SK-N-SH (cell line): ENCODE results near the gene CLK2. TPM values are rescaled to one million over a fixed set of nuclear protein-coding genes. Genes with fewer than 3 reads are reported as not detected.

Experiments used
- CTCF ChIA-PET: fragments of 300-600, 350-600 bp; formaldehyde crosslinking; extraction: SDS; loops from one replicate; lab custom pipeline; 2021; lab: Yijun Ruan, JAX
- POLR2A ChIA-PET: fragments of 350-600 bp; sonication (Branson Sonifier 250); formaldehyde crosslinking; extraction: SDS; loops from one replicate; lab custom pipeline; 2020; ENCODE audit warnings: antibody characterized with exemption, inconsistent platforms; lab: Yijun Ruan, JAX
- DNase-seq: peaks from one replicate; pipeline ENCODE4 v3.0.0; 2012
- H2AFZ ChIP-seq: fragments of 200-600 bp; sonication (generic); 2 replicates; pipeline ENCODE4 v1.8.1; 2016; ENCODE audit warnings: antibody characterized with exemption, mild to moderate bottlenecking, low read depth
- H3F3A ChIP-seq: fragments of 200-600 bp; sonication (generic); replicated peaks from 2 replicates; pipeline ENCODE3; 2016; ENCODE audit warnings: antibody characterized with exemption, mild to moderate bottlenecking; ENCODE audit not compliant: insufficient read depth
- H3K27ac ChIP-seq, 2 experiments: fragments of 200-500 bp in 1 of 2; fragments of 200-600 bp in 1 of 2; sonication (Bioruptor generic) in 1 of 2; sonication (generic), shearing (Covaris generic) in 1 of 2; 2 replicates each; pipeline versions ENCODE4 v1.5.1 to v1.6.1; 2014 to 2016; ENCODE audit warnings: low read depth in 2 of 2, inconsistent platforms in 1 of 2, low read length in 1 of 2, mild to moderate bottlenecking in 1 of 2, mixed read lengths in 1 of 2
- H3K27me3 ChIP-seq: fragments of 200-600 bp; sonication (generic), shearing (Covaris generic); 2 replicates; pipeline ENCODE4 v1.6.1; 2016; ENCODE audit warnings: mixed run types; ENCODE audit not compliant: insufficient read depth
- H3K36me3 ChIP-seq, 2 experiments: fragments of 200-500 bp in 1 of 2; fragments of 200-600 bp in 1 of 2; sonication (Bioruptor generic) in 1 of 2; sonication (generic) in 1 of 2; replicated peaks in 1 of 2; 2 replicates each; pipeline versions ENCODE3 to v1.5.1; 2014 to 2016; ENCODE audit warnings: low read length in 1 of 2, mild to moderate bottlenecking in 1 of 2; ENCODE audit not compliant: insufficient read depth in 2 of 2, control insufficient read depth in 1 of 2
- H3K4me1 ChIP-seq, 2 experiments: fragments of 200-500 bp in 1 of 2; fragments of 200-600 bp in 1 of 2; sonication (Bioruptor generic) in 1 of 2; sonication (generic), shearing (Covaris generic) in 1 of 2; 2 replicates each; pipeline versions ENCODE4 v1.5.1 to v1.6.1; 2014 to 2016; ENCODE audit warnings: low read depth in 1 of 2, low read length in 1 of 2, mixed run types in 1 of 2; ENCODE audit not compliant: insufficient read depth in 2 of 2, control insufficient read depth in 1 of 2
- H3K4me2 ChIP-seq: fragments of 200-600 bp; sonication (generic), shearing (Covaris generic); 2 replicates; pipeline ENCODE4 v1.6.1; 2017; ENCODE audit warnings: mixed run types
- H3K4me3 ChIP-seq, 2 experiments: fragments of 200-500 bp in 1 of 2; fragments of 200-600 bp in 1 of 2; sonication (Bioruptor generic) in 1 of 2; sonication (generic), shearing (Covaris generic) in 1 of 2; 2 replicates each; pipeline versions ENCODE4 v1.5.1 to v1.8.1; 2014 to 2016; ENCODE audit warnings: low read depth in 2 of 2, inconsistent platforms in 1 of 2, low read length in 1 of 2, mild to moderate bottlenecking in 1 of 2, mixed read lengths in 1 of 2, moderate library complexity in 1 of 2
- H3K79me2 ChIP-seq: fragments of 200-600 bp; sonication (generic); 2 replicates; pipeline ENCODE4 v1.8.1; 2017; ENCODE audit warnings: mild to moderate bottlenecking; ENCODE audit not compliant: insufficient read depth
- H3K9ac ChIP-seq: fragments of 200-600 bp; sonication (generic); 2 replicates; pipeline ENCODE4 v1.6.1; 2017; ENCODE audit warnings: mixed run types
- H3K9me2 ChIP-seq: fragments of 200-600 bp; sonication (generic); 2 replicates; pipeline ENCODE4 v1.6.1; 2017; ENCODE audit warnings: mixed run types
- H3K9me3 ChIP-seq: fragments of 200-600 bp; sonication (generic); 2 replicates; pipeline ENCODE4 v1.6.1; 2017; ENCODE audit warnings: mixed run types, mild to moderate bottlenecking, moderate library complexity
- H4K20me1 ChIP-seq: fragments of 200-600 bp; sonication (generic); 2 replicates; pipeline ENCODE4 v1.6.1; 2017; ENCODE audit warnings: mild to moderate bottlenecking, mixed run types; ENCODE audit not compliant: insufficient read depth
- CHD2 ChIP-seq: fragments of 150-350 bp; IDR thresholded peaks from 2 replicates; pipeline ENCODE4 v1.6.1; 2018; ENCODE audit warnings: low read length; ENCODE audit not compliant: partially characterized antibody
- ELF1 ChIP-seq: IDR thresholded peaks from 2 replicates; pipeline ENCODE4 v1.4.0; 2012
- EP300 ChIP-seq, 2 experiments: IDR thresholded peaks; 2 replicates each; pipeline versions ENCODE4 v1.4.0 to v1.6.1; 2012; ENCODE audit warnings: borderline replicate concordance in 1 of 2, low read depth in 1 of 2, low read length in 1 of 2
- EZH2phosphoT487 ChIP-seq: fragments of 200-600 bp; sonication (generic); IDR thresholded peaks from 2 replicates; pipeline ENCODE4 v1.6.1; 2017; ENCODE audit warnings: low read depth, mixed run types, mild to moderate bottlenecking, antibody characterized with exemption, moderate library complexity, borderline replicate concordance
- FOXJ3 ChIP-seq: sonication (generic); formaldehyde crosslinking; IDR thresholded peaks from 2 replicates; pipeline ENCODE4 v1.5.1; 2020; ENCODE audit warnings: mild to moderate bottlenecking, missing genetic modification reagents
- FOXM1 ChIP-seq: IDR thresholded peaks from 2 replicates; pipeline ENCODE4 v1.4.0; 2012; ENCODE audit warnings: low read depth, mild to moderate bottlenecking
- GABPA ChIP-seq: IDR thresholded peaks from 2 replicates; pipeline ENCODE4 v1.4.0; 2012; ENCODE audit warnings: low read depth, mild to moderate bottlenecking
- GATA2 ChIP-seq: sonication (generic); formaldehyde crosslinking; IDR thresholded peaks from 2 replicates; pipeline ENCODE4 v1.5.0; 2020; ENCODE audit warnings: mild to moderate bottlenecking, missing genetic modification reagents
- JUND ChIP-seq: IDR thresholded peaks from 2 replicates; pipeline ENCODE4 v1.4.0; 2012
- MEF2A ChIP-seq: IDR thresholded peaks from 2 replicates; pipeline ENCODE4 v1.4.0; 2012; ENCODE audit warnings: low read depth, borderline replicate concordance
- MXI1 ChIP-seq: IDR thresholded peaks from 2 replicates; pipeline ENCODE4 v1.6.1; 2012; ENCODE audit warnings: mild to moderate bottlenecking, low read depth, low read length, improper control_type of control experiment
- NFIC ChIP-seq: IDR thresholded peaks from 2 replicates; pipeline ENCODE4 v1.4.0; 2012; ENCODE audit warnings: borderline replicate concordance
- NRF1 ChIP-seq: IDR thresholded peaks from 2 replicates; pipeline ENCODE4 v1.6.1; 2012; ENCODE audit warnings: low read depth, mild to moderate bottlenecking, low read length
- POLR2AphosphoS5 ChIP-seq: IDR thresholded peaks from 2 replicates; pipeline ENCODE4 v1.6.1; 2012; ENCODE audit warnings: low read depth, low read length
- RAD21 ChIP-seq: IDR thresholded peaks from 2 replicates; pipeline ENCODE4 v1.6.1; 2012; ENCODE audit warnings: mild to moderate bottlenecking, low read length
- RCOR1 ChIP-seq: fragments of 150-350 bp; IDR thresholded peaks from 2 replicates; pipeline ENCODE4 v1.6.1; 2017; ENCODE audit warnings: antibody characterized with exemption, low read length
- RXRA ChIP-seq: IDR thresholded peaks from 2 replicates; pipeline ENCODE4 v1.4.0; 2012; ENCODE audit warnings: low read depth, mild to moderate bottlenecking, borderline replicate concordance
- SMC3 ChIP-seq: IDR thresholded peaks from 2 replicates; pipeline ENCODE4 v1.6.1; 2012; ENCODE audit warnings: low read depth, low read length, improper control_type of control experiment
- TAF1 ChIP-seq: IDR thresholded peaks from 2 replicates; pipeline ENCODE4 v1.6.1; 2012; ENCODE audit warnings: low read depth, mild to moderate bottlenecking, low read length, moderate library complexity, borderline replicate concordance
- TCF12 ChIP-seq: IDR thresholded peaks from 2 replicates; pipeline ENCODE4 v1.4.0; 2012
- YY1 ChIP-seq: IDR thresholded peaks from 2 replicates; pipeline ENCODE4 v1.4.0; 2012; ENCODE audit warnings: low read depth, mild to moderate bottlenecking
- WGBS: methylation state at CpG from one replicate; pipeline ENCODE4 v1.1.6; 2017; ENCODE audit warnings: low lambda C conversion rate; 5-methylcytosine and 5-hydroxymethylcytosine counted together
- polyA plus RNA-seq, 3 experiments: library from polyadenylated mRNA; depleted of rRNA; stranded (reverse); fragments of >200 nt; gene quantifications; 2 replicates each; pipeline ENCODE4 v1.2.3, GENCODE V29; 2012
- TF ChIP-seq, protein P1 (sequence below): fragments of 200-600 bp; sonication (generic); IDR thresholded peaks from 2 replicates; pipeline ENCODE4 v1.6.1; 2017; ENCODE audit warnings: antibody characterized with exemption, mild to moderate bottlenecking, moderate library complexity
- TF ChIP-seq, protein P2 (sequence below): IDR thresholded peaks from 2 replicates; pipeline ENCODE4 v1.4.0; 2012; ENCODE audit warnings: low read depth, borderline replicate concordance
- TF ChIP-seq, protein P3 (sequence below): IDR thresholded peaks from 2 replicates; pipeline ENCODE4; 2012
- TF ChIP-seq, protein P4 (sequence below): fragments of 150-350 bp; IDR thresholded peaks from 2 replicates; pipeline ENCODE4 v1.6.1; 2016; ENCODE audit warnings: mild to moderate bottlenecking, low read depth, low read length

The CLK2 gene
- polyA plus RNA-seq, 1 of the 3 experiments (the other 2 are of a cell fraction) = 76.7 TPM

DNA sequence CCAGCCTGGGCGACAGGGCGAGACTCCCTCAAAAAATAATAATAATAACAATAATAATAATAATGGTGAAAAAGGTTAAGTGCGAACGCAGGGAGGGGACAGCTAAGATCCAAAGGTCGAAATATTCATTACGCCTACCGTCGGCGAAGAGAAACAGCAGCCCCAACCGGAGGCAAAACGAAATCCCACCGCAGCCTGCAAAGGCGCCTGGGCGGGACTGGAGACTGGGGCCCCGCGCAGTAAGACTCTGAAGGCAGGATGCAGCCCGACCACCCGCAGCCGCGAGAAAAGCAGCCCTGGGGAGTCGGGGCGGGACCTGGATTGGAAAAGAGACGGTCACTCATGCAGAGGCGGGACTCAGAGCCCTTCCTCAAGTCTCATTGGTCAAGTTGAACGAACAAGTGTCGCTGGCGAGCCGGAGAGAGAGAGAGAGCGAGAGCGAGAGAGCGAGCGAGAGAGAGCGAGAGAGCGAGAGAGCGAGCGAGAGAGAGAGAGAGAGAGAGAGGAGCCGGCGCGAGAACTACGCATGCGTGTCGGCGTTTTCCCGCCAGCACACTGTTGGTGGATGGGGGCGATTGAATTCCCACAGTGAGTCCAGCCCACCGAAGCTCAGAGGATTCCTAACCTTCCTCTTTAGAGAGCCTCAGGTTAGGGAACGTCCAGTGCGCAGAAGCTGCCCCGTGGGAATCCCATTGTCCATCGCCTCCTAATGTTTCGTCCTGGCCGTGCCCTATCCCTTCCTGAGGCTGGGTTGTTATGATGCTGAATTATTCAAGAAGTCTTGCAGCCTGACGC, 28.7 kb downstream of the CLK2 start:
- H3K36me3 ChIP-seq = peaks cover 9 to 17% of the 10 kb centered on the region in 2 experiments
- no peaks in the 10 kb centered on the region for H3K9me2 ChIP-seq
- peak; percentile 91 for DNase-seq
- peaks cover 28% of the 10 kb centered on the region for H3K79me2 ChIP-seq
- H3K9ac ChIP-seq = peak overlapping the region; percentile 80
- H3F3A ChIP-seq = peaks cover 26% of the 10 kb centered on the region
- peaks cover 0 to 24% of the 10 kb centered on the region in 2 experiments; a peak in 3 of 4 replicates for H3K4me1 ChIP-seq
- H3K4me3 ChIP-seq = peak overlapping the region; percentile 49 to 65
- H3K9me3 ChIP-seq = no peaks in the 10 kb centered on the region
- H3K4me2 ChIP-seq = peak overlapping the region; percentile 87
- peak overlapping the region; percentile 84 for H2AFZ ChIP-seq
- H3K27me3 ChIP-seq = no peaks in the 10 kb centered on the region
- WGBS = 1% methylated on average over 51 of the region's 53 CpGs
- H4K20me1 ChIP-seq = no peaks in the 10 kb centered on the region
- peak overlapping the region; percentile 75 to 92 for H3K27ac ChIP-seq
- ChIA-PET CTCF (interaction anchor here (0.7 to 13.3 kb wide), 16 partner anchors 11 to 80 kb away, joined by 3 to 184 read pairs (median 4); partner anchors contain the start of genes ENTREP3, RUSC1 and THBS3), POLR2A (interaction anchor here (0.6 to 2.4 kb wide), 8 partner anchors 17 to 153 kb away, joined by 3 to 6 read pairs (median 3); partner anchors contain the start of genes CLK2 and SCAMP3)
- TF ChIP-seq RCOR1 = peak; percentile 83
- peak; percentile 67 to 77; a peak in 3 of 4 replicates for TF ChIP-seq EP300 (IDR thresholded peaks at IDR 0.05; ENCODE audit: borderline replicate concordance in 1 of 2, low read depth in 1 of 2, low read length in 1 of 2)
- peak; percentile 97 for TF ChIP-seq CHD2
- no peak; the same call in 1 of the 2 replicates for TF ChIP-seq RXRA
- TF ChIP-seq YY1 = peak; percentile 64; the same call in 1 of the 2 replicates
- TF ChIP-seq GATA2 (CRISPR knock-in tag) = no peak
- TF ChIP-seq, protein P1, sequence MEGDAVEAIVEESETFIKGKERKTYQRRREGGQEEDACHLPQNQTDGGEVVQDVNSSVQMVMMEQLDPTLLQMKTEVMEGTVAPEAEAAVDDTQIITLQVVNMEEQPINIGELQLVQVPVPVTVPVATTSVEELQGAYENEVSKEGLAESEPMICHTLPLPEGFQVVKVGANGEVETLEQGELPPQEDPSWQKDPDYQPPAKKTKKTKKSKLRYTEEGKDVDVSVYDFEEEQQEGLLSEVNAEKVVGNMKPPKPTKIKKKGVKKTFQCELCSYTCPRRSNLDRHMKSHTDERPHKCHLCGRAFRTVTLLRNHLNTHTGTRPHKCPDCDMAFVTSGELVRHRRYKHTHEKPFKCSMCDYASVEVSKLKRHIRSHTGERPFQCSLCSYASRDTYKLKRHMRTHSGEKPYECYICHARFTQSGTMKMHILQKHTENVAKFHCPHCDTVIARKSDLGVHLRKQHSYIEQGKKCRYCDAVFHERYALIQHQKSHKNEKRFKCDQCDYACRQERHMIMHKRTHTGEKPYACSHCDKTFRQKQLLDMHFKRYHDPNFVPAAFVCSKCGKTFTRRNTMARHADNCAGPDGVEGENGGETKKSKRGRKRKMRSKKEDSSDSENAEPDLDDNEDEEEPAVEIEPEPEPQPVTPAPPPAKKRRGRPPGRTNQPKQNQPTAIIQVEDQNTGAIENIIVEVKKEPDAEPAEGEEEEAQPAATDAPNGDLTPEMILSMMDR = peak; percentile 56
- TF ChIP-seq, protein P2, sequence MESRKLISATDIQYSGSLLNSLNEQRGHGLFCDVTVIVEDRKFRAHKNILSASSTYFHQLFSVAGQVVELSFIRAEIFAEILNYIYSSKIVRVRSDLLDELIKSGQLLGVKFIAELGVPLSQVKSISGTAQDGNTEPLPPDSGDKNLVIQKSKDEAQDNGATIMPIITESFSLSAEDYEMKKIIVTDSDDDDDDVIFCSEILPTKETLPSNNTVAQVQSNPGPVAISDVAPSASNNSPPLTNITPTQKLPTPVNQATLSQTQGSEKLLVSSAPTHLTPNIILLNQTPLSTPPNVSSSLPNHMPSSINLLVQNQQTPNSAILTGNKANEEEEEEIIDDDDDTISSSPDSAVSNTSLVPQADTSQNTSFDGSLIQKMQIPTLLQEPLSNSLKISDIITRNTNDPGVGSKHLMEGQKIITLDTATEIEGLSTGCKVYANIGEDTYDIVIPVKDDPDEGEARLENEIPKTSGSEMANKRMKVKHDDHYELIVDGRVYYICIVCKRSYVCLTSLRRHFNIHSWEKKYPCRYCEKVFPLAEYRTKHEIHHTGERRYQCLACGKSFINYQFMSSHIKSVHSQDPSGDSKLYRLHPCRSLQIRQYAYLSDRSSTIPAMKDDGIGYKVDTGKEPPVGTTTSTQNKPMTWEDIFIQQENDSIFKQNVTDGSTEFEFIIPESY = peak; percentile 95
- TF ChIP-seq FOXJ3 (CRISPR knock-in tag) = peak; percentile 22; the same call in 1 of the 2 replicates
- TF ChIP-seq, protein P3, sequence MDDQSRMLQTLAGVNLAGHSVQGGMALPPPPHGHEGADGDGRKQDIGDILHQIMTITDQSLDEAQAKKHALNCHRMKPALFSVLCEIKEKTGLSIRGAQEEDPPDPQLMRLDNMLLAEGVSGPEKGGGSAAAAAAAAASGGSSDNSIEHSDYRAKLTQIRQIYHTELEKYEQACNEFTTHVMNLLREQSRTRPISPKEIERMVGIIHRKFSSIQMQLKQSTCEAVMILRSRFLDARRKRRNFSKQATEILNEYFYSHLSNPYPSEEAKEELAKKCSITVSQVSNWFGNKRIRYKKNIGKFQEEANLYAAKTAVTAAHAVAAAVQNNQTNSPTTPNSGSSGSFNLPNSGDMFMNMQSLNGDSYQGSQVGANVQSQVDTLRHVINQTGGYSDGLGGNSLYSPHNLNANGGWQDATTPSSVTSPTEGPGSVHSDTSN = peak; percentile 97
- peak; percentile 88 for TF ChIP-seq TAF1
- peak; percentile 77 for TF ChIP-seq NFIC
- TF ChIP-seq NRF1 = peak; percentile 70
- peak; percentile 76; the same call in 1 of the 2 replicates for TF ChIP-seq TCF12
- TF ChIP-seq MEF2A = no peak; the same call in 1 of the 2 replicates
- peak; percentile 57 for TF ChIP-seq GABPA
- no peak for TF ChIP-seq EZH2phosphoT487
- TF ChIP-seq ELF1 = peak; percentile 76
- TF ChIP-seq, protein P4, sequence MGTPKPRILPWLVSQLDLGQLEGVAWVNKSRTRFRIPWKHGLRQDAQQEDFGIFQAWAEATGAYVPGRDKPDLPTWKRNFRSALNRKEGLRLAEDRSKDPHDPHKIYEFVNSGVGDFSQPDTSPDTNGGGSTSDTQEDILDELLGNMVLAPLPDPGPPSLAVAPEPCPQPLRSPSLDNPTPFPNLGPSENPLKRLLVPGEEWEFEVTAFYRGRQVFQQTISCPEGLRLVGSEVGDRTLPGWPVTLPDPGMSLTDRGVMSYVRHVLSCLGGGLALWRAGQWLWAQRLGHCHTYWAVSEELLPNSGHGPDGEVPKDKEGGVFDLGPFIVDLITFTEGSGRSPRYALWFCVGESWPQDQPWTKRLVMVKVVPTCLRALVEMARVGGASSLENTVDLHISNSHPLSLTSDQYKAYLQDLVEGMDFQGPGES = no peak; the same call in 1 of the 2 replicates
- TF ChIP-seq MXI1 = peak; percentile 10
- no peak for TF ChIP-seq SMC3
- TF ChIP-seq FOXM1 = peak; percentile 96
- TF ChIP-seq JUND = no peak; the same call in 1 of the 2 replicates
- TF ChIP-seq RAD21 = peak; percentile 49
- TF ChIP-seq POLR2AphosphoS5 = peak; percentile 96
